ENCODE measurements around the gene PROSER3.
A peak's percentile ranks its signal among the peaks of the same experiment; 100 is the strongest.
"Not testable (repeated sequence)": the region's sequence is repeated elsewhere in the genome, so short reads cannot be mapped to it uniquely, and the experiment has no call there.

PROSER3 gene

GRCh38 chr19:35755131-35755549, 2.8 kb upstream of the PROSER3 start:
- no peak for DNase-seq (ENCODE audit: low spot score)

- peak; percentile 20 for DNase-seq (ENCODE audit: low spot score)
Observed at GRCh38 chr19:35755550-35756376, 2.2 kb upstream of the PROSER3 start.

- DNase-seq (ENCODE audit: low spot score) = no peak
Observed at GRCh38 chr19:35756377-35757230, 1.4 kb upstream of the PROSER3 start, which contains the start of gene HSPB6. Gene HSPB6 (minus strand): TSS chr19:35757029. CDS start chr19:35757008, 21 bp downstream.

GRCh38 chr19:35757231-35757748, 686 bp upstream of the PROSER3 start:
- DNase-seq (ENCODE audit: low spot score) = no peak

- no peak for DNase-seq (ENCODE audit: low spot score)
Observed at GRCh38 chr19:35759697-35760096, 1.7 kb downstream of the PROSER3 start.

- DNase-seq (ENCODE audit: low spot score) = no peak
Observed at GRCh38 chr19:35760711-35761349, 2.9 kb downstream of the PROSER3 start.

- no peak for DNase-seq (ENCODE audit: low spot score)
Observed at GRCh38 chr19:35764432-35765315, 6.7 kb downstream of the PROSER3 start.

GRCh38 chr19:35766571-35767104, 8.7 kb downstream of the PROSER3 start:
- DNase-seq (ENCODE audit: low spot score) = no peak

GRCh38 chr19:35767288-35768081, 9.5 kb downstream of the PROSER3 start:
- DNase-seq (ENCODE audit: low spot score) = no peak

GRCh38 chr19:35768082-35768421, 10.1 kb downstream of the PROSER3 start:
- no peak for DNase-seq (ENCODE audit: low spot score)

- DNase-seq (ENCODE audit: low spot score) = not testable (repeated sequence)
Observed at GRCh38 chr19:35772362-35772761, 14.4 kb downstream of the PROSER3 start.

GRCh38 chr19:35773020-35773806, 15.2 kb downstream of the PROSER3 start:
- DNase-seq (ENCODE audit: low spot score) = no peak

GRCh38 chr19:35774274-35775045, 16.5 kb downstream of the PROSER3 start:
- no peak for DNase-seq (ENCODE audit: low spot score)

- no peak for DNase-seq (ENCODE audit: low spot score)
Observed at GRCh38 chr19:35775046-35775297, 17.0 kb downstream of the PROSER3 start.

- DNase-seq (ENCODE audit: low spot score) = peak; percentile 99
Observed at GRCh38 chr19:35775298-35776101, 17.5 kb downstream of the PROSER3 start, which contains the start of gene ARHGAP33. Gene ARHGAP33 (plus strand): TSS chr19:35775564. CDS start chr19:35775659, 95 bp downstream.

- DNase-seq (ENCODE audit: low spot score) = no peak
Observed at GRCh38 chr19:35776102-35776788, 18.3 kb downstream of the PROSER3 start.
